ENCODE measurements around the gene CDYL2.

DNA sequence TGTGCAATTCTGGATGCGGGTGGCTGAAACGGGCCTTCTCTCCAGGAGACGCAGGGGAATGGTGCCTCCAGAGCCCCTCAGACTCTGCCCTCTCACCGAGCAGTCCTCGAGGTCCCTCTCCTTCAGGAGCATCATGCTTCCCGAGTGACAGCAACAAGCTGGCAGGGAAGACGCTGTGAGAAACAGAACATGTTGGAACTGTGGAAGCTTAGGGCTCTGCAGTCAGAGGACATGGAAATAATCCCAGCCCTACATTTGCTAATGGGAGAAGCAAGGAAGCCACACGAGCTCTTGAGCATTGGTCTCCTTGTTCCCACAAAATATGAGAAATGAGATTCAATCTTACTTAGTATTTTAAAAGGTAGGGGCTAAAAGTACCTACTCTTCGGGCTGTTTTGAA lies 148.6 kb downstream of the CDYL2 start:
- TF ChIP-seq REST (IDR thresholded peaks at IDR 0.05; ENCODE audit: insufficient read depth in 1 of 2, low read depth in 2 of 2, low read length in 2 of 2): no peak
- no peak for TF ChIP-seq SIN3A (IDR thresholded peaks at IDR 0.05; ENCODE audit: borderline replicate concordance, insufficient read depth, low read length)
